Stimulated activated naive CD8-positive, alpha-beta T cell treated with anti-CD3 and anti-CD28 coated beads, Interleukin-15, Interleukin-2, amounts not matched to agents 100 U/mL and 50 U/mL, for 24 hours (primary cell): Measurements from ENCODE around the gene ATF7IP.
"Not testable (repeated sequence)": the region's sequence is repeated elsewhere in the genome, so short reads cannot be mapped to it uniquely, and the experiment has no call there.

ENCODE experiments used
- ATAC-seq: fragments of 150-1000 bp; cut with Tn5 transposase; one replicate; pipeline ENCODE4 v1.10.0; 2021
- DNase-seq: peaks from one replicate; pipeline ENCODE4 v3.0.0; 2021

Gene ATF7IP, protein sequence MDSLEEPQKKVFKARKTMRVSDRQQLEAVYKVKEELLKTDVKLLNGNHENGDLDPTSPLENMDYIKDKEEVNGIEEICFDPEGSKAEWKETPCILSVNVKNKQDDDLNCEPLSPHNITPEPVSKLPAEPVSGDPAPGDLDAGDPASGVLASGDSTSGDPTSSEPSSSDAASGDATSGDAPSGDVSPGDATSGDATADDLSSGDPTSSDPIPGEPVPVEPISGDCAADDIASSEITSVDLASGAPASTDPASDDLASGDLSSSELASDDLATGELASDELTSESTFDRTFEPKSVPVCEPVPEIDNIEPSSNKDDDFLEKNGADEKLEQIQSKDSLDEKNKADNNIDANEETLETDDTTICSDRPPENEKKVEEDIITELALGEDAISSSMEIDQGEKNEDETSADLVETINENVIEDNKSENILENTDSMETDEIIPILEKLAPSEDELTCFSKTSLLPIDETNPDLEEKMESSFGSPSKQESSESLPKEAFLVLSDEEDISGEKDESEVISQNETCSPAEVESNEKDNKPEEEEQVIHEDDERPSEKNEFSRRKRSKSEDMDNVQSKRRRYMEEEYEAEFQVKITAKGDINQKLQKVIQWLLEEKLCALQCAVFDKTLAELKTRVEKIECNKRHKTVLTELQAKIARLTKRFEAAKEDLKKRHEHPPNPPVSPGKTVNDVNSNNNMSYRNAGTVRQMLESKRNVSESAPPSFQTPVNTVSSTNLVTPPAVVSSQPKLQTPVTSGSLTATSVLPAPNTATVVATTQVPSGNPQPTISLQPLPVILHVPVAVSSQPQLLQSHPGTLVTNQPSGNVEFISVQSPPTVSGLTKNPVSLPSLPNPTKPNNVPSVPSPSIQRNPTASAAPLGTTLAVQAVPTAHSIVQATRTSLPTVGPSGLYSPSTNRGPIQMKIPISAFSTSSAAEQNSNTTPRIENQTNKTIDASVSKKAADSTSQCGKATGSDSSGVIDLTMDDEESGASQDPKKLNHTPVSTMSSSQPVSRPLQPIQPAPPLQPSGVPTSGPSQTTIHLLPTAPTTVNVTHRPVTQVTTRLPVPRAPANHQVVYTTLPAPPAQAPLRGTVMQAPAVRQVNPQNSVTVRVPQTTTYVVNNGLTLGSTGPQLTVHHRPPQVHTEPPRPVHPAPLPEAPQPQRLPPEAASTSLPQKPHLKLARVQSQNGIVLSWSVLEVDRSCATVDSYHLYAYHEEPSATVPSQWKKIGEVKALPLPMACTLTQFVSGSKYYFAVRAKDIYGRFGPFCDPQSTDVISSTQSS

DNA sequence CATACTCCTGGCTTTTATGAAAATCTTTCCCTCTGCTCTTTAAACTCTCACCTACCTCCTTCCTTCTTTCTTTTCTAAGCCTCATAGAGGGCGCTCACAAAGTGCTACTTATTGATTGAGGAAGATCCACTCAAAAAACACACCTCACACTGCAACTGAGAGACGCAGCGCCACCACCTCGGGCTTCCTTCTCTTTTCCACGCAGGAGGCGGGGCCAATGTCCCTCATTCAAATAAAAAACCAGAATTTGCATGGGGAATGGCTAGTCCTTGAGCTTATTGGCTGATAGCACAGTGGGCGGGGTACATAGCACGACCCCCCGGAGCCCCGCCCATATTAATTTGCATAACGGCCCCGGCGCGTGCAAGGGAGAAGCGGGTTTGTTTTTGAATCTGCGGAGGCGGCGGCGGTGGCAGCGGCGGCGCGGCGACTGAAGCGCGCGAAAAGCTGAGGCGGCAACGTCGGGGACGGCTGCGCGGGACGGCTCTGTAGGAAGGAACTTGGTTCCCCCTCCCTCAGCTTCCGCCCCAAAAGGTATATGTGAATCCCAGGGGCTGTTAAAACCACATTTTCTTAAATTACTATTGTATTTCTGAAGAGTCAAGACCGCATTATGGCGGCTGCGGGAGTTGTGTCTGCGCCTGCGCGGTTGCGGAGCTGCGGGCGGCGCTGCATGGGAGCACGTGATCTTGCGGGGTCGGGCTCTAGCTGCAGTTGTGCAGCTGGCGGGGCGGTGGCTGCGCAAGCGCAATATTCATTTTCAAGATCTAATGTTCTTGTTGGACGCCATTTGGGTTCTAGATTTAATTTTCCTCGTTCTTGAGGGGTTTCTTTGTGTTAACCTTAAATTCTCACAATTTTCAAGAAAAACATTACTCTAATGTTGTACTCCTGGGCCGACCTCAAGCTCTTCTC lies at the start of gene ATF7IP:
TSS of gene ATF7IP (plus strand) at position 389 of the 915 bp plus-strand sequence. CDS start 58,234 bp downstream, outside the sequence.
- peak; percentile 86 for ATAC-seq
- DNase-seq = peak; percentile 95

DNA sequence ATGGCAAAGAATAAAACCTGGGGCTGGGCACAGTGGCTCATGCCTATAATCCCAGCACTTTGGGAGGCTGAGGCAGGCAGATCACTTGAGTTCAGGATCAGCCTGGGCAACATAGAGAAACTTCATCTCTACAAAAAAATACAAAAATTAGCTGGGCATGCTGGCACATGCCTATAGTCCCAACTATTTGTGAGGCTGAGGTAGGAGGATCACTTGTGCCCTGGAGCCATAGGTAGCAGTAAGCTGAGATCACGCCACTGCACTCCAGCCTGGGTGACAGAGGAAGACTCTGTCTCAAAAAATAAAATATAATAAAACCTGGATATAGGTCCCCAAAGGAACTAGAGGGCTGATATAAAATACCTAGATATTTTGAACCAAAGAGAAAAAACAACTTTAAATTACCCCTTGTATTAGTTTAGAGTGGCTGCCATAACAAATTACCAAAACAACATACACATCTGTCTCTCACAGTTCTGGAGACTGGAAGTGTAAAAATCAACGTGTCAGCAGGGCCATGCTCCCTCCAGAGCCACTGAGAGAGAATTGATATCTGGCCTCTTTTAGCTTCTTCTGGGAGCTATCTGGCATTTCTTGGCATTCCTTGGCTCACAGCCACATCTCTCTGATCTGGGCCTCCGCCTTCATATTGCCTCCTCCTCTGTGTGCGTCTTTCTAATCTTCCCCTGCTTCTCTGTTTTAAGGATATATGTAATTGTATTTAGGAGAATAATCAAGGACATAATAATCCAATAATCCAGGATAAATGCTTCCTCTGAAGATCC lies 47.9 kb upstream of the ATF7IP start:
- ATAC-seq (no peak), DNase-seq (no peak)

DNA sequence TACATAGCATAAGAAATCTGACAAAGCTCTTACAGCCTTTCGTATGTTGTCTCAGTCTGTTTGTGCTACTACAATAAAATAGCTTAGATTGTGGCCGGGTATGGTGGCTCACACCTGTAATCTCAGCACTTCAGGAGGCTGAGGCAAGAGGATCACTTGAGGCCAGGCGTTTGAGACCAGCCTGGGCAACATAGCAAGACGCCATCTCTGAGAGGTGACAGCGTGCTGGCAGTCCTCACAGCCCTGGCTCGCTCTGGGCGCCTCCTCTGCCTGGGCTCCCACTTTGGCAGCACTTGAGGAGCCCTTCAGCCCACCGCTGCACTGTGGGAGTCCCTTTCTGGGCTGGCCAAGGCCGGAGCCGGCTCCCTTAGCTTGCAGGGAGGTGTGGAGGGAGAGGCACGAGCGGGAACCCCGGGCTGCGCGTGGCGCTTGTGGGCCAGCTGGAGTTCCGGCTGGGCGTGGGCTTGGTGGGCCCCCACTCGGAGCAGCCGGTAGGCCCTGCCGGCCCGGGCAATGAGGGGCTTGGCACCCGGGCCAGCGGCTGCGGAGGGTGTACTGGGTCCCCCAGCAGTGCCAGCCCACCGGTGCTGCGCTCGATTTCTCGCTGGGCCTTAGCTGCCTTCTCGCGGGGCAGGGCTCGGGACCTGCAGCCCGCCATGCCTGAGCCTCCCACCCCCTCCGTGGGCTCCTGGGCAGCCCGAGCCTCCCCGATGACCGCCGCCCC lies 45.6 kb upstream of the ATF7IP start:
- not testable (repeated sequence) for ATAC-seq, DNase-seq

DNA sequence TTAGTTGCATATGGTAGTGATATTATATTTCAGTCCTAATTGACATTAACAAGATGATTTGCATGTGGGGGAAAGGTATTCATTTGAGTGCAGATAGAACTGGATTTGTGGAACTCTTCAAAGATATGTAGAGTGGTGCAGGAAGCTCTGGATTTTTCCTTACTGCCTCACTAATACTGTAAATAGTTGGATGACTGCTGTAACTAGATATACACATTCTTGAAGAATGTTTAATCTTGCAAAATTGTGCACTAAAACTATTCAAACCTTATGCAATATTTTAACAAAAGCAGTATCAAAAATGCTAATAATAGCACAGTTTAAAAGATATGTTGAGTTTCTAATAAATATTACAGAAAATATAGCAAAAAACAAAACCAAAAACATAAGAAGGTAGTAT lies 43.1 kb upstream of the ATF7IP start:
- ATAC-seq (no peak), DNase-seq (no peak)

DNA sequence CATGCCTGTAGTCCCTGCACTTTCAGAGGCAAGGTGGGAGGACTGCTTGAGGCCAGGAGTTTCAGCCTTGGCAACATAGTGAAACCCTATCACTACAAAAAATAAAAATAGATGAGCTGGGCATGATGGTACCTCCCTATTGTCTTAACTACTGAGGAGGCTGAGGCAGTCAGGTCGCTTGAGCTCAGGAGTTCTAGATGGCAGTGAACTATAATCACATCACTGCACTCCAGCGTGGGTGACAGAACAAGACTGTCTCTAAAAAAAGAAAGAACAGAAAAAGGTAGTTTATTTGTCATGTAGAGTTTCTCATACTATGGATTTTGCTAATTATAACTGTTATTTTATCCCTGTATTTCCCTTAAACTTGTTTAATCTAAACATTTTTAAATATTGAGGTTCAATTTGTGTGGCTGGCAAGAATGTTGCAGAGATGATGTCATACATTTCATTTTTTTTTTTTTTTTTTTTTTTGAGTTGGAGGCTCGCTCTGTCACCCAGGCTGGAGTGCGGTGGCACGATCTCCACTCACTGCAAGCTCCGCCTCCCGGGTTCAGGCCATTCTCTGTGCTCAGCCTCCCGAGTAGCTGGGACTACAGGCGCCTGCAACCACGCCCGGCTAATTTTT lies 39.7 kb upstream of the ATF7IP start:
- DNase-seq (no peak), ATAC-seq (no peak)

DNA sequence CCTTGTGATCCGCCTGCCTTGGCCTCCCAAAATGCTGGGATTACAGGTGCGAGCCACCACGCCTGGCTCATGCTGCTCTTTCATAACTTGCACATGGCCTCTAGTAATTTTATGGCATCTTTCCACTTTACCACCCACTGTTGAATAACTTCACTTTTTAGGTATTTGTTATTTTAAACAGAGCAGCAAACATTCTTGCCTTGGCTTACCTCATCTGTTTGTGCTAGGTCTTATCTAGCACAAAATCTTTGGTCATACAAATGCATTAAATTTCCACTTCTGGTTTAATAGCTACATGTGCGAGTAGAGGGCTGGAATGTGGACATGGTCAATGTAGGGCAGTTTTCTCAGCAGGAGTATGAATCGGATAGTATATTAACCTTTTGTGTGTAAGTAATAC lies 38.8 kb upstream of the ATF7IP start:
- DNase-seq = no peak

DNA sequence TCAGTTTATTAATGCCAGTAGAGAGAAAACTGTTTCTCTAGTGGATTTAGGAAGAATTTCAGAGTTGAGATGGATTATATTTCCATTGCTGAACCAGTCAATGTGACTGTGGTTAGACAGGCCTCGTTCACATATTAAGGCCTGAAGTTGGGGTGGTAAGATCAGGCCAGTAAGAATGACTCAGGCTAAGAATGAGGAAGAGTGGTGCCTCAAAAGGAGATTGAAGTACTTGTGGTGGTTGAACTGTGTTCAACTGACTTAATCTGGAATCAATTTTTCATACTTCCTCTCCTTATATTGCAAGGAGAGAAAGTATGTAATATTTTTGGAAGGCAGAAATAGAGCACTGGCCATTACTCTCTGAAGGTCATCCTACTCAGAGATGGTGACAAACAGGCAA lies 37.8 kb upstream of the ATF7IP start:
- DNase-seq (no peak), ATAC-seq (no peak)

More for the DNA sequence above, 38.8 kb upstream of the ATF7IP start:
- no peak for ATAC-seq

DNA sequence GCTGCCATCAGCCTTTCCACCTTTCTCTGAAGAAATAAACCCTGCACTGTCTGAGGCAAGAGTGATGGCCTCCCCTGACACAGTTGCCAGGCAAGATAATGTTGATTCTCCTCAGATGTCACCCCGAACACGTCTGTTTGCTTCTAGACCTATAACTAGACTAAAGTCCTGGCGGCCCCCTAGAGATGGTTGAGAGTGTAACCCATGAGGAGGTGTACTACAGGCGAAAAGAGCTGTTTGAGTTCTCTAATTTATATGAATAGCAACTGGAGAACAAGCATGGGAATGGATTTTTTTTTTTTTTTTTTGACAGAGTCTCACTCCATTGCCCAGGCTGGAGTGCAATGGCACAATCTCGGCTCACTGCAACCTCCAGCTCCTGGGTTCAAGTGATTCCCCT lies 33.0 kb upstream of the ATF7IP start:
- ATAC-seq (no peak), DNase-seq (no peak)

DNA sequence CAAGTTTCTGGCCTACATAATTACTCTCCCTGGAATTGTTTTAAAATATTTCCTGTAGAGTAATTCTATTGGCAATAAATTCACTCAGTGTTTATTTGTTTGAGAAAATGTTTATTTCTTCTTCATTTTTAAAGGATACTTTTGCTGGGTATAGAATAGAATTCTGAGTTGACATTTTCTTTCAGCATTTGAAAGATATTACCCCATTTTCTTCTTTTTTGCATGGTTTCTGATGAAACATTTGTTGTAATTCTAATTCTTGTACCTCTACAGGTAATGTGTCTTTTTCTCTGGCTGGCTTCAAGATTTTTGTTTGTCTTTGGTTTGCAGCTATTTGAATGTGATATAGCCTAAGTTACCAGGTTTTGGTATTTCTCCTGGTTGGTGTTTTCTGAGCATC lies 25.1 kb upstream of the ATF7IP start:
- ATAC-seq (no peak), DNase-seq (no peak)

DNA sequence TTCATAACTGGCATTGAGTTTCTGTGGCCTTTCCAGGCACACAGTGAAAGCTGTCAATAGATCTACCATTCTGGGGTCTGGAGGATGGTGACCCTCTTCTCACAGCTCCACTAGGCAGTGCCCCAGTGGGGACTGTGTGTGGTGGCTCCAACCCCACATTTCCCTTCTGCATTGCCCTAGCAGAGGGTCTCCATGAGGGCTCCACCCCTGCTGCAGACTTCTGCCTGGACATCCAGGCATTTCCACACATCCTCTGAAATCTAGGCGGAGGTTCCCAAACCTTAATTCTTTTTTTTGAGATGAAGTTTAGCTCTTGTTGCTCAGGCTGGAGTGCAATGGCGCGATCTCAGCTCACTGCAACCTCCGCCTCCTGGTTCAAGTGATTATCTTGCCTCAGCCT lies 14.0 kb upstream of the ATF7IP start:
- not testable (repeated sequence) for DNase-seq, ATAC-seq

DNA sequence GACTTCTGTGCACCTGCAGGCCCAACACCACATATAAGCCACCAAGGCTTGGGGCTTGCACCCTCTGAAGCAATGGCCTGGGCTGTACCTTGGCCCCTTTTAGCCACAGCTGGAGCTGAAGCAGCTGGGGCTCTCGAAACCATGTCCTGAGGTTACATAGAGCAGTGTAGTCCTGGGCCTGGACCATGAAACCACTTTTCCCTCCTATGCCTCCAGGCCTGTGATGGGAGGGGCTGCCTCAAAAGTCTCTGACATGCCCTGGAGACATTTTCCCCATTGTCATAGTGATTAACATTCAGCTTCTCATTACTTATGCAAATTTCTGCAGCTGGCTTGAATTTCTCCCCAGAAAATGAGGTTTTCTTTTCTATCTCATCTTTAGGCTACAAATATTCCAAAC lies 13.4 kb upstream of the ATF7IP start:
- ATAC-seq, DNase-seq: not testable (repeated sequence)

DNA sequence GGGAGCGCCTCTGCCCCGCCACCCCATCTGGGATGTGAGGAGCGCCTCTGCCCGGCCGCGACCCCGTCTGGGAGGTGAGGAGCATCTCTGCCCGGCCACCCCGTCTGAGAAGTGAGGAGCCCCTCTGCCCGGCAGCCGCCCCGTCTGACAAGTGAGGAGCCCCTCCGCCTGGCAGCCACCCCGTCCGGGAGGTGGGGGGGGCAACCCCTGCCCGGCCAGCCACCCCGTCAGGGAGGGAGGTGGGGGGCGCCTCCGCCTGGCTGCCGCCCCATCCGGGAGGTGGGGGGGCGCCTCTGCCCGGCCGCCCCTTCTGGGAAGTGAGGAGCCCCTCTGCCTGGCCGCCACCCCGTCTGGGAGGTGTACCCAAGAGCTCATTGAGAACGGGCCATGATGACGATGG lies 10.8 kb upstream of the ATF7IP start:
- not testable (repeated sequence) for DNase-seq, ATAC-seq

DNA sequence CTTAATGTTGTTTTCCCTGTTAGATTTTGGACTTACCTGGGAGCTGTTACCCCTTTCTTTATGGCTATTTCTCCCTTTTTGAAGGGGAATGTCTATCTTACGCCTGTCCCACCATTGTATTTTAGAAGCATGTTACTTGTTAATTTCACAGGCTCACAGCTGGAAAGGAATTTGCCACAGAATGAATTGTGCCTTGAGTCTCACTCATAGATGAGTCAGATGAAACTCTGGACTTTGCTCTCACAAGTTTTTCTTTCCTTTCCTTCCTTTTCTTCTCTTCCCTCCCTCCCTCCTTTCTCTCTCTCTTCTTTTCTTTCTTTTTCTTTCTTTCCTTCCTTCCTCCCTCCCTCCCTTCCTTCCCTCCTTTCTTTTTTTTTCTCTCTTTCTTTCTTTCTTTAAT lies 9.3 kb upstream of the ATF7IP start:
- ATAC-seq (no peak), DNase-seq (no peak)

DNA sequence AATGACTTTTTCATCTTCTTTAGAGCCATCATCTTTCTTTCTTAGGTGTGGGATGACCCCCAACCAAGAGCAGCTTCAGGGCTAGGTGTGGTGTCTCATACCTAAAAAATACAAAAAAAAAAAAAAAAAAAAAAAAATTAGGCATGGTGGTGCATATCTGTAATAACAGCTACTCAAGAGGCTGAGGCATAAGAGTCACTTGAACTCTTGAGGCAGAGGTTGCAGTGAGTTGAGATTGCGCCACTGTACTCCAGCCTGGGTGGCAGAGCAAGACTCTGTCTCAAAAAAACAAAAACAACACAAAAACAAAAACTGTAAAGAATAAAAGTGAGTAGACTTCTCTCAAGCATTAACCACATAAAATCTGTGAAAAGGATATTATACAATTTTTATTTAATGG lies 8.0 kb upstream of the ATF7IP start:
- ATAC-seq = no peak
- DNase-seq = no peak

DNA sequence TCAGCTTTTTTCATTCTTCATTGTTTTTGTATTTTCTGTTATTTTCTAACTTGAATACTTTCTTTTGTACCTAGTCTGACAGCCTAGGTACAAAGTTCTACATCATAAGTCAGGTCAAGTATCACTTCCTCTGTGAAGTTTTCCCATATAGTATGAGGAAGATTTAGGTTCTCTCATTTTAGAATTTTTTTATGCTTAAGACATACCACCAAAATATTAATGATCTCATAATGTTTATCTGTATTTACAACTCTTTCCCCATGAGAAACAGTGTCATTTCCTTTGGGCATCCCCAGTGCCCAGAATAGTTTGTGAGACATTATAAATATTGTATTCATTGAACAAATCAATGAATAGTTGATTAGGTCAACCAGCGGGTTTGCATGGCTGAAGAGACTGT lies 3.1 kb upstream of the ATF7IP start:
- ATAC-seq (no peak), DNase-seq (no peak)

DNA sequence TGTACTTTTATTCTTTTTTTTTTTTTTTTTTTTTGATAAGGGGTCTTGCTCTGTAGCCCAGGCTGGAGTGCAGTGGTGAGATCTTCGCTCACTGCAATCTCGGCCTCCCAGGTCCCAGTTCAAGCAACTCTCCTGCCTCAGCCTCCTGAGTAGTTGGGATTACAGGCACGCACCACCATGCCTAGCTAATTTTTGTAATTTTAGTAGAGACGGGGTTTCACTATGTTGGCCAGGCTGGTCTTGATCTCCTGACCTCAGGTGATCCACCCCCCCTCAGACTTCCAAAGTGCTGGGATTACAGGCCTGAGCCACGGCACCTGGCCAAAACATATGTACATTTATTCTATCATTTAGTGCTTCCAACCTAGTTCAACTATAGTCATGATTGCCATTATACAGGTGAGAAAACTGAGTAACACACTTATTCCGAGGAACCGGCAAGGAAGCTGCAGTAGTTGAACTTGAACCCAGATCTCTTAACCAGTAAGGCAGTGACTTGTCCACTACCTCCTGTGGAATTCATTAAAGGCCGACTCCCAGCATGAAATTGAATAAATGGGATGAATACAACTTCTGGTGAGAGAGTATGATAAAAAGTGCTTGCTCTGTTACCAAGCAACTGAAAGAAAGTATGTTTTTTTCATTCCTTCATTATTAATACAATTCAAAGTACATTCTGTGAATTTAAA lies 755 bp upstream of the ATF7IP start:
- no peak for DNase-seq
- ATAC-seq = no peak

DNA sequence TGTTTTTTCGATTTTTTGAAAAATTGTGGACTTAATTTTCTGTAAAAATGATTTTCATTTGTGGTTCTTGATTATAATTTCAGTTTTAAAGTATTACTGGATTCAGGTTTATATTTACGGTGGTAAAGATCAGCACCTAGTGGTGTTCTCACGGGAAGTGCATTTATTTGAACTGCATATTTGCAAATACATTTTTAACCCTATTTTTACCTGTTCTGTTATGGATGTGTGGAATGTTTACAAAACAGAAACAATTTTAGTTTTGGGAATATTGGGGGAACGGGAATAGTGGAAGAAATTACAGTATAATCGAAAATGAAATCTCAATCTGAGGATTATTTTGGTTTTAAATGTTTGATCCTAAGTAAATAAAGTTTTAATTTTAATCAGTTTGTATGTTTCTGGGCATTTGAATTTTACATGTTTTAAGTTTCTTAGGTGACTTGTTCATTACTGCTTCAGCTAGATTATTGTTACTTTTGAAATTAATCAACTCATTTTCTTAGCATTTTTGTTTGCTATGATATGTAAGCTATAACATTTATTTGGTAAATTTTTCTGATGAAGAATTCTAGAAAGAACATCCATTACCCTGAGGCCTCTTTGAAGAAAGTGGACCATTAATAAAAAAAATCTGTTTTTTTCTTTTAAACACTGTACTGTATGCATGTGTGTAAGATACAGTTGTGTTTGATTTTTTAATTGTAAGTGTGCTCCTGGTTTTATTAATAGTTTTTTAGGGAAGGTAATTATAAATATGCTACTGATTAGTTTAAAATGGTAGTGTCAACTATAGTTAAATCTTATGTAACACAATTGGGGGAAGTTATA lies 942 bp downstream of the ATF7IP start:
- ATAC-seq (no peak), DNase-seq (no peak)
